Prostate gland (tissue), 2 donors: ENCODE measurements around the gene TNS1. TPM values are rescaled to one million over a fixed set of nuclear protein-coding genes. Genes with fewer than 3 reads are reported as not detected.

ENCODE experiments used
- DNase-seq: peaks from one replicate; pipeline ENCODE4 v3.0.0-alpha.2; 2019; ENCODE audit warnings: low spot score
- H3K27ac ChIP-seq, 2 donors: fragments of 200-600 bp; sonication (generic); 2 replicates each; pipeline ENCODE4 v1.5.1; 2017 to 2019
- H3K27me3 ChIP-seq: fragments of 200-600 bp; sonication (generic); replicated peaks from 2 replicates; pipeline ENCODE4 v1.5.1; 2019; ENCODE audit not compliant: insufficient read depth
- H3K36me3 ChIP-seq, 2 donors: fragments of 200-600 bp; sonication (generic); 1 replicate in 1 of 2; 2 replicates in 1 of 2; pipeline versions ENCODE4 v1.5.1 to v1.8.1; 2017 to 2019
- H3K4me1 ChIP-seq: fragments of 200-600 bp; sonication (generic); replicated peaks from 2 replicates; pipeline ENCODE4 v1.5.1; 2019
- H3K4me3 ChIP-seq, 2 donors: fragments of 200-600 bp; sonication (generic); 2 replicates each; pipeline ENCODE4 v1.5.1; 2017 to 2019
- H3K9me3 ChIP-seq: fragments of 200-600 bp; sonication (generic); 2 replicates; pipeline ENCODE4 v1.5.1; 2017
- POLR2A ChIP-seq: fragments of 450-650 bp; IDR thresholded peaks from one replicate; pipeline ENCODE4 v1.6.1; 2016; ENCODE audit warnings: antibody characterized with exemption, mild to moderate bottlenecking
- POLR2AphosphoS5 ChIP-seq: sonication (generic); formaldehyde crosslinking; IDR thresholded peaks from one replicate; pipeline ENCODE4 v1.6.1; 2017; ENCODE audit warnings: antibody characterized with exemption
- whole genome bisulfite sequencing: methylation state at CpG from one replicate; pipeline ENCODE4 v1.1.5; 2018; 5-methylcytosine and 5-hydroxymethylcytosine counted together
- intact Hi-C: fragments of 100-400 bp; cut with DNase I; formaldehyde crosslinking; loops from one replicate; pipeline ENCODE4 v1.14.2; 2022
- total RNA-seq, 2 donors: library from RNA; depleted of rRNA; stranded (reverse); fragments of >200 nt; gene quantifications; one replicate each; pipeline ENCODE4 v1.1.0, GENCODE V29; 2016
- TF ChIP-seq, protein P1 (sequence below), 4 experiments: fragments of 200-600 bp in 2 of 4; fragments of 450-650 bp in 2 of 4; sonication (generic) in 2 of 4; IDR thresholded peaks; 1 replicate in 3 of 4; 2 replicates in 1 of 4; pipeline ENCODE4 v1.5.1; 2016 to 2019; ENCODE audit warnings: antibody characterized with exemption in 4 of 4, mild to moderate bottlenecking in 2 of 4, moderate library complexity in 2 of 4

TNS1 gene
- total RNA-seq, 2 donors from 2014 or later: 238 to 659 TPM

DNA sequence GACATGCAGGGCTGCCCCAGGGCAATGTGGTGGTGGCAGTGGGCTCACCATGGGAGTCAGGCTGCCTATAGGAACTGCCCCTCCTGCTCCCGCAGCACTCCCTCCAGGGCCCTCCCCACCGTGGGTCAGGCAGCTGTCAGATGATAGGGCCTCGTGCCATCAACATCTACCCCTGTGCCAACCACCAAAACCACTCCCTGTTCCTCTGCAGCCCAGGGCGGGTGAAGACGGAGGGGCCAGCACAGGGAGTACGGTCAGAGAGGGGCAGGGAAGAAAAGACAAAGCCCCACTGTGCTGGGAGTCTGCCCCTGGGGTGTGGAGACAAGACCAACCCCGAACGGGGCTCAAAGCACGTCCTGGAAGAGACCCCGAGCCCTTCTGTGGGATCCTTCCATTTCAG is 97.4 kb downstream of the TNS1 start:
- WGBS: 16% methylated on average over 10 of the region's 10 CpGs
- intact Hi-C loops: no loop called here
- DNase-seq: peak; percentile 48

DNA sequence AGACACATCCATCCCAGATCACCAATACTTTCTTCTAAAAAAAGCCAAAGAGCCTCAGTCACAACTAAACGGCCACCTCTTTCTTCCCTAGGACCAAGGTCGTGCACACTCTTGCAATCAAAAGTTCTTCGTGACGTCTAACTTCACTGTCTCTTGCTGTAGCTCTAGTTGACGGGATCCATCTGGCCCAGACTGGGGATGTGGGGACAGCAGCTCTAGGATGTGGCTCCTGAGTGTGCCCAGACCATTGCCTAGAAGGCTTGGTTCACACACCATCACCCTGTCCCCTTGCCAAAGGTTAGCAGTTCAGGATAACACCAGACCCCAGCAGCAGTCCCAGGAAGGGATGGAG is 98.2 kb downstream of the TNS1 start:
- H3K4me3 ChIP-seq: no peak overlapping the region
- intact Hi-C loops: loop anchor here (5.0 kb wide), 1 partner anchor 33 kb away; no protein-coding TSS in a partner anchor
- 59% methylated on average over 5 of the region's 5 CpGs for WGBS
- no peak for TF ChIP-seq POLR2A
- TF ChIP-seq POLR2AphosphoS5: no peak
- TF ChIP-seq, protein P1, sequence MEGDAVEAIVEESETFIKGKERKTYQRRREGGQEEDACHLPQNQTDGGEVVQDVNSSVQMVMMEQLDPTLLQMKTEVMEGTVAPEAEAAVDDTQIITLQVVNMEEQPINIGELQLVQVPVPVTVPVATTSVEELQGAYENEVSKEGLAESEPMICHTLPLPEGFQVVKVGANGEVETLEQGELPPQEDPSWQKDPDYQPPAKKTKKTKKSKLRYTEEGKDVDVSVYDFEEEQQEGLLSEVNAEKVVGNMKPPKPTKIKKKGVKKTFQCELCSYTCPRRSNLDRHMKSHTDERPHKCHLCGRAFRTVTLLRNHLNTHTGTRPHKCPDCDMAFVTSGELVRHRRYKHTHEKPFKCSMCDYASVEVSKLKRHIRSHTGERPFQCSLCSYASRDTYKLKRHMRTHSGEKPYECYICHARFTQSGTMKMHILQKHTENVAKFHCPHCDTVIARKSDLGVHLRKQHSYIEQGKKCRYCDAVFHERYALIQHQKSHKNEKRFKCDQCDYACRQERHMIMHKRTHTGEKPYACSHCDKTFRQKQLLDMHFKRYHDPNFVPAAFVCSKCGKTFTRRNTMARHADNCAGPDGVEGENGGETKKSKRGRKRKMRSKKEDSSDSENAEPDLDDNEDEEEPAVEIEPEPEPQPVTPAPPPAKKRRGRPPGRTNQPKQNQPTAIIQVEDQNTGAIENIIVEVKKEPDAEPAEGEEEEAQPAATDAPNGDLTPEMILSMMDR (IDR thresholded peaks at IDR 0.05): no peak
- no peaks in the 10 kb centered on the region for H3K9me3 ChIP-seq
- no peaks in the 10 kb centered on the region for H3K27me3 ChIP-seq
- H3K27ac ChIP-seq: peak overlapping the region; percentile 91 to 92
- no peak for DNase-seq
- no peaks in the 10 kb centered on the region for H3K36me3 ChIP-seq
- peaks cover 17% of the 10 kb centered on the region for H3K4me1 ChIP-seq

More for the DNA sequence above, 97.4 kb downstream of the TNS1 start:
- Histone ChIP-seq H3K9me3 (no peaks in the 10 kb centered on the region), H3K4me1 (peaks cover 17% of the 10 kb centered on the region), H3K36me3 (no peaks in the 10 kb centered on the region), H3K27ac (peak overlapping the region; percentile 91 to 92), H3K4me3 (no peak overlapping the region), H3K27me3 (no peaks in the 10 kb centered on the region)
- TF ChIP-seq POLR2A (peak; percentile 22), POLR2AphosphoS5 (peak; percentile 45)
- TF ChIP-seq, protein P1 (IDR thresholded peaks at IDR 0.05): no peak

DNA sequence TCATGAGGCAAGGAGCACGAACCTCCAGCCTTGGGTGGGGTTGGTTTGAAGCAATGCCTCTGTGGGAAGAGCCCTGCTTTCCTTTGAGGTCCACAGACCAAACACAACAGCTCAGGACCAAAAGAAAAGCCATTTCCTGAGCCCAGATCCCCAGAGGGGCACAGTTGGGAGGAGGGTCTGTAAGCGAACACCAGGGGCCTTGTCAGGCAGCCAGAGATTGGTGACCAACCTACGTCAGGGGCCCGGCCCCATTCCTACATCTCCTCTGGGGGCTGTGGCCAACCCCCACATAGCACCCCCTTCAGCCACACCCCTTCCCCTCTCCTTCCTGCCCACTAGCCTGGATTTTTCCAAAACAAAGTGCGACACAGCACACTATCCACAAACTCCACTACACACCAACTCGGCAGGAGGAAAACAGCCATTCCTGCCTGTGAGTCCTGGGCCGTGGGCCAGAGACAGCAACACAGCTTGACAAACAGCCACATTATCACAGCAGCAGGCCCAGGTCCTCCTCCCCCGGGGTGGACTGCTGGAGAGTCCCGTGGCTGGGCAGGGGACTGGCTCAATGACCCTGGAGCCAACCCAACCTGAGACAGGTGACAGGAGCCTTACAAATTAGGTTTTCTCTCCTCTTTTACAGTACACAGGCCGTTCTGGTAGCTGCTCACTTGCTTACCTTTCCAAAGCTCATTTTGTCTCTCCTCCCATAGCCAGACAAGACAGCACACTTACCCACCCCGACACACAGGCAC is 98.8 kb downstream of the TNS1 start:
- H3K4me3 ChIP-seq: no peak overlapping the region
- intact Hi-C loops: loop anchor here (5.0 kb wide), 1 partner anchor 33 kb away; no protein-coding TSS in a partner anchor
- no peaks in the 10 kb centered on the region for H3K9me3 ChIP-seq
- 16% methylated on average over 11 of the region's 11 CpGs for WGBS
- DNase-seq: peak; percentile 65
- H3K4me1 ChIP-seq: peaks cover 17% of the 10 kb centered on the region
- H3K36me3 ChIP-seq: no peaks in the 10 kb centered on the region
- TF ChIP-seq POLR2AphosphoS5: peak; percentile 73
- TF ChIP-seq, protein P1 (IDR thresholded peaks at IDR 0.05): no peak
- no peaks in the 10 kb centered on the region for H3K27me3 ChIP-seq
- H3K27ac ChIP-seq: peak overlapping the region; percentile 91 to 92

DNA sequence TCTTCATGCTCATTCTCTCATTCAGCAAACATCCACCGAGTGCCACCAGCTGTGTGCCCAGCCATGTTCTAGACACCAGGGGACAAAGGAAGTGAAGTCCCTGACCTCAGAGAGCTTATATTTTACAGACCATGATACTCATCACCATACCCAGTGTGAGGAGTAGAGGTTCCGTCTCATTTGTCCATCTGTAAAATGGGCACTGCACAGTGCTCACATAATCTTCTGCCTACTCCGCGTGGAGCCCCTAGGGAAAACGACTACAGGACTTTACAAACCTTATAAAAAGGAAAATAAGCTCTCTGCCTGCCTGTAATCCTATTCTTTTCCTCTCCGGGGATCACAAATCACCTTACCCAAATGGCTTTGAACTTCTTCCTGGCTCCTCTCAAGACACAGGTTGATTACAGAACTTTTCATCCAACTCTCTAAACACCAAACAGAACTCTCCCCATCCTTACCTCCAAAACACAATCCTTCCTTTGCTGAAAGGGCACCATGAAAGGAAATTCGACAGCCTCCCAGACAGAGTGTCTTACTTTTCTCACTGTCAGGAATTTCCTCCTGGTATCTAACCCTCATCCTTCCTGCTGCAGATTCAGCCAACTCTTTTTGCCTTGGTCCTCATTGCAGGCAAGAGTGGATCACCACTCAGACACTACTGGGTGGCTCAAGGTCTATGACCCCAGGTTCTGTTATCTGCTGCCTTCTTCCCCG is 99.5 kb downstream of the TNS1 start:
- intact Hi-C loops: loop anchor here (5.0 kb wide), 1 partner anchor 34 kb away; no protein-coding TSS in a partner anchor
- WGBS: 43% methylated on average over 8 of the region's 8 CpGs
- H3K4me1 ChIP-seq: peaks cover 17% of the 10 kb centered on the region
- H3K27ac ChIP-seq: peak overlapping the region; percentile 91 to 92
- H3K9me3 ChIP-seq: no peaks in the 10 kb centered on the region
- H3K4me3 ChIP-seq: no peak overlapping the region
- no peak for DNase-seq
- H3K36me3 ChIP-seq: no peaks in the 10 kb centered on the region
- TF ChIP-seq POLR2A: no peak
- TF ChIP-seq, protein P1 (IDR thresholded peaks at IDR 0.05): peak in 1 of 4 experiments; percentile 3
- no peak for TF ChIP-seq POLR2AphosphoS5
- no peaks in the 10 kb centered on the region for H3K27me3 ChIP-seq
